ENCODE results near the gene TPRG1L. TPM values are rescaled to one million over a fixed set of nuclear protein-coding genes. Genes with fewer than 3 reads are reported as not detected.
A peak's percentile ranks its signal among the peaks of the same experiment; 100 is the strongest.

TPRG1L gene
- total and polyA plus RNA-seq, 10 of the 15 experiments (the other 5 are each of a cell fraction or from before 2014, with no cell fraction given) = 1.5 to 16.5 (median 8.0) TPM

- 85% methylated on average over 15 of the region's 15 CpGs for WGBS (ENCODE audit: insufficient coverage, insufficient replicate concordance, low lambda C conversion rate, missing lambda C conversion rate)
- H3K4me2 ChIP-seq (ENCODE audit: control insufficient read depth, insufficient read depth) = peak overlapping the region; percentile 56
Measured at GRCh38 chr1:3670823-3671265, 46.0 kb downstream of the TPRG1L start.

More at GRCh38 chr1:3670823-3671265, 46.0 kb downstream of the TPRG1L start:
- no peak for DNase-seq (ENCODE audit: low read depth, low spot score)
- ChIA-PET SMC1A (ENCODE audit: uncharacterized antibody, unreplicated experiment) (interaction anchor here (3.8 kb wide), 1 partner anchor 16 kb away, joined by 65 read pairs; the partner anchor contains the start of gene TP73), CTCF (interaction anchor here (0.9 kb wide), 1 partner anchor 18 kb away, joined by 3 read pairs; no protein-coding TSS in a partner anchor), RAD21 (ENCODE audit: unreplicated experiment) (interaction anchor here (0.8 to 5.4 kb wide), 3 partner anchors 15 to 52 kb away, joined by 3 to 42 read pairs (median 17); partner anchors contain the start of gene TP73), POLR2A (interaction anchor here (4.0 kb wide), 1 partner anchor 16 kb away, joined by 65 read pairs; the partner anchor contains the start of gene TP73)
- BruUV-seq (replicated peaks) = no TSS peak
- TF ChIP-seq ZNF384 (IDR thresholded peaks at IDR 0.05; ENCODE audit: borderline replicate concordance, low read depth, low read length) = no peak
- TF ChIP-seq SMAD1 (IDR thresholded peaks at IDR 0.05; ENCODE audit: low read depth, partially characterized antibody) = no peak
- no peak for TF ChIP-seq MTA3 (IDR thresholded peaks at IDR 0.05; ENCODE audit: borderline replicate concordance, low read length)
- TF ChIP-seq ZNF217 (IDR thresholded peaks at IDR 0.05) = no peak
- no peak for TF ChIP-seq NFYB (IDR thresholded peaks at IDR 0.05; ENCODE audit: insufficient read depth, low read depth, low read length)
- no peak for TF ChIP-seq REST (IDR thresholded peaks at IDR 0.05; ENCODE audit: low read depth, low read length)
- no peak for TF ChIP-seq ZNF24 (IDR thresholded peaks at IDR 0.05)
- no peak for TF ChIP-seq ZBED1 (IDR thresholded peaks at IDR 0.05; ENCODE audit: borderline replicate concordance)
- TF ChIP-seq CBX5 (IDR thresholded peaks at IDR 0.05; ENCODE audit: low read depth) = no peak
- no peak for TF ChIP-seq ZNF622 (IDR thresholded peaks at IDR 0.05)
- TF ChIP-seq POU2F2 (IDR thresholded peaks at IDR 0.05; ENCODE audit: borderline replicate concordance, low read depth, low read length) = no peak
- no peak for TF ChIP-seq SUPT20H (IDR thresholded peaks at IDR 0.05; ENCODE audit: borderline replicate concordance, control insufficient read depth, low read depth, low read length)
- TF ChIP-seq CREM (IDR thresholded peaks at IDR 0.05; ENCODE audit: low read depth) = no peak
- TF ChIP-seq KLF5 (IDR thresholded peaks at IDR 0.05; ENCODE audit: partially characterized antibody) = no peak
- TF ChIP-seq IRF5 (IDR thresholded peaks at IDR 0.05; ENCODE audit: borderline replicate concordance) = no peak
- TF ChIP-seq NR2C1 (IDR thresholded peaks at IDR 0.05) = no peak
- TF ChIP-seq STAT3 (IDR thresholded peaks at IDR 0.05; ENCODE audit: low read depth, low read length) = no peak
- no peak for TF ChIP-seq BCL3 (IDR thresholded peaks at IDR 0.05; ENCODE audit: borderline replicate concordance, insufficient read depth, low read depth, low read length, poor library complexity, severe bottlenecking)
- TF ChIP-seq RBBP5 (conservative IDR thresholded peaks at IDR 0.05) = no peak
- in situ Hi-C loops (cut with MboI) = no loop called here
- ATAC-seq = no peak
- no peak overlapping the region for H3K4me3 ChIP-seq
- H3K36me3 ChIP-seq (ENCODE audit: control insufficient read depth in 2 of 2, insufficient read depth in 2 of 2, low read length in 1 of 2) = peaks cover 0 to 12% of the 10 kb centered on the region in 2 experiments; a peak in 2 of 4 replicates
- H2AFZ ChIP-seq (ENCODE audit: control insufficient read depth, low read depth, low read length) = no peak overlapping the region
- H3K9ac ChIP-seq (ENCODE audit: control insufficient read depth, insufficient read depth, low read length) = no peak overlapping the region
- peaks cover 79% of the 10 kb centered on the region for H3K4me1 ChIP-seq (ENCODE audit: control insufficient read depth, insufficient read depth, low read length)
- H3K79me2 ChIP-seq (ENCODE audit: control insufficient read depth, insufficient read depth, low read length) = peaks cover 84% of the 10 kb centered on the region
- H3K27me3 ChIP-seq (replicated peaks in 1 of 2; ENCODE audit: control insufficient read depth in 2 of 2, insufficient read depth in 2 of 2, low read length in 1 of 2) = no peaks in the 10 kb centered on the region
- no peaks in the 10 kb centered on the region for H4K20me1 ChIP-seq (ENCODE audit: control insufficient read depth, insufficient read depth)
- intact Hi-C loops (cut with micrococcal nuclease; ENCODE audit: unreplicated experiment) = no loop called here
- H3K27ac ChIP-seq (ENCODE audit: control insufficient read depth, insufficient read depth) = peak overlapping the region; percentile 93; the same call in 1 of the 2 replicates
- H3K9me3 ChIP-seq (replicated peaks; ENCODE audit: control insufficient read depth, insufficient read depth, low read length) = no peaks in the 10 kb centered on the region
- FAIRE-seq = no peak

Measured in GM12878 (cell line).